ENCODE measurements around the gene TWIST2.

DNA sequence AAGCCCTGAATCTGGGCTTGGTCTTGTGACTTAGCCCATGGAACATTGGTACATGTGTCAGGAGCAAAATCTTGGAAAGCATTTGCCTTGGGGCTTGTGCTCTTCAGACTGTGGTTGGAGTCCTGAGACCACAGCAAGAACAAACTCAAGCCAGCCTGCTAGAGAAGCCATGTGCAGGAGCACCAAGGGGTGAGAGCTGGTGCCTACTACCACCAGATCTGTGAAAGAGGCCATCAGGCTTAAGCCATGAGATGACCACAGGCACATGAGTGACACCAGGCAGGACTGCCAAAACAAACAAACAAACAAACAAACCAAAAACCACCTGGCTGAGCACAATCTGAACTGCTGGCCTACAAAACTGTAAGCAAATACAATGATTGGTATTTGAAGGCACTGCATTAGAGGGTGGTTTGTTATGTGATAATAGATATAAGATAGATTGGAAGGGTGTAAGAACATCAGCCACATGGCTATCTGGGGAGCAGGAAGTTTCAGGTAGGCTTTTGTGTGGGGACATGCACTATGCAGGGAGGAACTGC, 9.0 kb upstream of the TWIST2 start:
- TF ChIP-seq EZH2 (IDR thresholded peaks at IDR 0.05) (no peak), POLR2AphosphoS5 (IDR thresholded peaks at IDR 0.05; ENCODE audit: borderline replicate concordance, low read depth, low read length) (no peak), FOXP2 (optimal IDR thresholded peaks at IDR 0.05; ENCODE audit: control extremely low read depth, extremely low read length, insufficient read depth) (no peak)
